Bronchial epithelial cell (primary cell): ENCODE data around the gene CCSER1. TPM values are rescaled to one million over a fixed set of nuclear protein-coding genes. Genes with fewer than 3 reads are reported as not detected.

ENCODE experiments used
- DNase-seq: peaks from one replicate; pipeline ENCODE4 v3.0.0-alpha.2; 2010; ENCODE audit warnings: low read depth
- FAIRE-seq: peaks from 2 replicates; lab custom pipeline; 2011; peaks lifted over from hg19 to GRCh38; lab: Jason Lieb, UNC
- H3K27me3 ChIP-seq: 2 replicates; pipeline ENCODE4 v1.5.1; 2011; ENCODE audit warnings: low read length; ENCODE audit not compliant: control insufficient read depth, insufficient read depth
- H3K36me3 ChIP-seq: 2 replicates; pipeline ENCODE4 v1.5.1; 2011; ENCODE audit warnings: low read length; ENCODE audit not compliant: control insufficient read depth, insufficient read depth
- H3K4me3 ChIP-seq: 2 replicates; pipeline ENCODE4 v1.5.1; 2011; ENCODE audit warnings: mild to moderate bottlenecking, low read depth, low read length, control low read depth
- total RNA-seq: library from RNA; depleted of rRNA; stranded (reverse); fragments of >200 nt; gene quantifications from 2 replicates; pipeline ENCODE4 v1.2.1, GENCODE V29; 2014
- TF ChIP-seq, protein P1 (sequence below): IDR thresholded peaks from 2 replicates; pipeline ENCODE4 v1.5.1; 2011; ENCODE audit warnings: mild to moderate bottlenecking, moderate library complexity, low read length, control low read depth, inconsistent platforms; ENCODE audit not compliant: insufficient read depth, severe bottlenecking

Gene CCSER1
- total RNA-seq, 1 donor from 2014 or later: 6.6 TPM

- no peak for DNase-seq
- Histone ChIP-seq H3K27me3 (no peaks in the 10 kb centered on the region), H3K4me3 (no peak overlapping the region), H3K36me3 (no peaks in the 10 kb centered on the region)
- no peak for FAIRE-seq
- TF ChIP-seq, protein P1, sequence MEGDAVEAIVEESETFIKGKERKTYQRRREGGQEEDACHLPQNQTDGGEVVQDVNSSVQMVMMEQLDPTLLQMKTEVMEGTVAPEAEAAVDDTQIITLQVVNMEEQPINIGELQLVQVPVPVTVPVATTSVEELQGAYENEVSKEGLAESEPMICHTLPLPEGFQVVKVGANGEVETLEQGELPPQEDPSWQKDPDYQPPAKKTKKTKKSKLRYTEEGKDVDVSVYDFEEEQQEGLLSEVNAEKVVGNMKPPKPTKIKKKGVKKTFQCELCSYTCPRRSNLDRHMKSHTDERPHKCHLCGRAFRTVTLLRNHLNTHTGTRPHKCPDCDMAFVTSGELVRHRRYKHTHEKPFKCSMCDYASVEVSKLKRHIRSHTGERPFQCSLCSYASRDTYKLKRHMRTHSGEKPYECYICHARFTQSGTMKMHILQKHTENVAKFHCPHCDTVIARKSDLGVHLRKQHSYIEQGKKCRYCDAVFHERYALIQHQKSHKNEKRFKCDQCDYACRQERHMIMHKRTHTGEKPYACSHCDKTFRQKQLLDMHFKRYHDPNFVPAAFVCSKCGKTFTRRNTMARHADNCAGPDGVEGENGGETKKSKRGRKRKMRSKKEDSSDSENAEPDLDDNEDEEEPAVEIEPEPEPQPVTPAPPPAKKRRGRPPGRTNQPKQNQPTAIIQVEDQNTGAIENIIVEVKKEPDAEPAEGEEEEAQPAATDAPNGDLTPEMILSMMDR: no peak
Observed at GRCh38 chr4:90584051-90584450, 456.9 kb downstream of the CCSER1 start.

DNA sequence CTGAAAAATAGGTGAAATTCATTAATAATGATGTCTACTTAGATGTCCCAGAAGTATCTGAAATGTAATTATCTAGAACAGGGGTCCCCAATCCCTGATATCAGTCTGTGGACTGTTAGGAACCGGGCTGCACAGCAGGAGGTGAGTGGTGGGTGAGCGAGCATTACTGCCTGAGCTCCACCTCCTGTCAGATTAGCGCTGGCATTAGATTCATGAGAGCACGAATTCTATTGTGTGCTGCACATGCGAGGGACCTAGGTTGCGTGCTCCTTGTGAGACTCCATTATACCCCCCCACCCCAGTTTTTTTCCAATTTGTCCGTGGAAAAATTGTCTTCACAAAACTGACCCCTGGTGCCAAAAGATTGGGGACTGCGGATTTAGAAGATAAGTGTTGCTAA lies 458.8 kb downstream of the CCSER1 start:
- Histone ChIP-seq H3K27me3 (no peaks in the 10 kb centered on the region), H3K36me3 (no peaks in the 10 kb centered on the region), H3K4me3 (no peak overlapping the region)
- no peak for DNase-seq
- FAIRE-seq: no peak
- TF ChIP-seq, protein P1: no peak

DNA sequence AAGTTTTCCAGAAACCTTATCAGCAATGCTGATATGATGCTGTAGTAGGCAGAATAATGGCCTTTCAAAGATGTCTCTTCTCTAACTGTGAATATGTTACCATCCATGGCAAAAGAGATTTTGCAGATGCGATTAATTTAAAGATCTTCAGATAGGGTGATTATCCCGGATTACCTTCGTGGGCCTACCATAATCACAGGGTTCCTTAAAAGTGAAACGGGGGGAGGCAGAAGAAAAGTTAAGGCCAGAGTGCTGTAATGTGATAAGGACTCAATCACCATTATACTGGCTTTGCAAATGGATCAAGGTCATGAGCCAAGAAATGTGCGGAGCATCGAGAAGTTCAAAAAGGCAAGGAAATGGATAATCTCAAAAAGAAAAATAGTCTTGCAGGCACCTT lies 459.6 kb downstream of the CCSER1 start:
- FAIRE-seq (no peak), DNase-seq (no peak)
- H3K27me3 ChIP-seq: no peaks in the 10 kb centered on the region
- TF ChIP-seq, protein P1: no peak
- no peak overlapping the region for H3K4me3 ChIP-seq
- no peaks in the 10 kb centered on the region for H3K36me3 ChIP-seq

GRCh38 chr4:90597927-90598326 lies 470.7 kb downstream of the CCSER1 start:
- DNase-seq (no peak), FAIRE-seq (no peak)
- Histone ChIP-seq H3K36me3 (no peaks in the 10 kb centered on the region), H3K4me3 (no peak overlapping the region), H3K27me3 (no peaks in the 10 kb centered on the region)
- TF ChIP-seq, protein P1: no peak

DNA sequence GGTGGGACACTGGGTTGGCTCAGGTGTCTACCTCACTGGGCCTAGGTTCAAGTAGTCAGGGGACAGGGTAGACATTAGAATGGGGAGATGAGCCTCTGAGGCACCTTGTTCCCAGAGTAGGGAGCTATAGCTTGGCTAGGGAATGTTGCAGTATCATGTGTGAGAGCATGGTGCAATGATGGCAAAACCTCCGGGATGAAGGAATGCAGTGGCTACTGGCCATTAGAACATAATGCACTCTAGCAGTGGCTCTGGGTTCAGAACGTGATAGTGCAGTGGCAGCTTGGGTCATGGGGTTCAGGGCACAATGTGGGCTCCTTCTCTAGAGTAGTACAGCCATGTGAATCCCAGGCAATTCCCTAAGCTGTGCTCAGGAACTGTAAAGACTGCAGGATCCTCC lies 471.5 kb downstream of the CCSER1 start:
- FAIRE-seq (no peak), DNase-seq (no peak)
- TF ChIP-seq, protein P1: no peak
- no peaks in the 10 kb centered on the region for H3K27me3 ChIP-seq
- H3K4me3 ChIP-seq: no peak overlapping the region
- H3K36me3 ChIP-seq: no peaks in the 10 kb centered on the region

DNA sequence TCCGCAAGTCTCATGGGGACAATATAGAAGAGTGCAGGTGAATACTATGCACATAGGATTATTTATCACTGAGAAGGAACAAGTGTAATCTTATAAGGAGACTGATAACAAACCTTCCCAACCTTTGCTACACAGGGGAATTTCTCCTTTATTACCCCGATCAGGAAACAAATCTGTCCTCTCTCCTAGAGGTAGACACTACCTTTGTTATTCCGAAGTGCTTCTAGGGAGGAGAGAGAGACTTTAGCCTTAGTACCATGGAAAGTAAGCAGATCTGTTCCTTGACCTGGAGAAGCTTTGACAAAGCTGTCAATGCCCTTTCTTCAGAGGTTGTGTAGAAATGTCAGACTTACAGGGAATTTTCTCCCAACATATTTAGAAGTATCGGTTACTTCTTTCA lies 475.5 kb downstream of the CCSER1 start:
- no peaks in the 10 kb centered on the region for H3K27me3 ChIP-seq
- H3K4me3 ChIP-seq: no peak overlapping the region
- DNase-seq (no peak), FAIRE-seq (no peak)
- TF ChIP-seq, protein P1: no peak
- H3K36me3 ChIP-seq: no peaks in the 10 kb centered on the region
